Ectodermal cell (in vitro differentiated cells): ENCODE data around the gene NCR2.

ENCODE experiments used
- H3K27ac ChIP-seq: 2 replicates; pipeline ENCODE4 v1.7.0; 2013; ENCODE audit warnings: mild to moderate bottlenecking, low read depth, low read length; ENCODE audit not compliant: insufficient read depth, poor library complexity, severe bottlenecking
- H3K27me3 ChIP-seq: 2 replicates; pipeline ENCODE4 v1.7.0; 2013; ENCODE audit warnings: mild to moderate bottlenecking, low read length; ENCODE audit not compliant: insufficient read depth, control insufficient read depth, poor library complexity, severe bottlenecking
- H3K36me3 ChIP-seq: one replicate; pipeline ENCODE4 v1.7.0; 2013; ENCODE audit warnings: low read length; ENCODE audit not compliant: control insufficient read depth, insufficient read depth
- H3K4me1 ChIP-seq: one replicate; pipeline ENCODE4 v1.7.0; 2013; ENCODE audit warnings: low read length; ENCODE audit not compliant: control insufficient read depth, insufficient read depth
- H3K4me3 ChIP-seq: 2 replicates; pipeline ENCODE4 v1.7.0; 2013; ENCODE audit warnings: low read depth, low read length, control low read depth; ENCODE audit not compliant: insufficient read depth
- H3K9me3 ChIP-seq: 2 replicates; pipeline ENCODE4 v1.7.0; 2013; ENCODE audit warnings: mild to moderate bottlenecking, low read length, moderate library complexity; ENCODE audit not compliant: control insufficient read depth
- WGBS, 2 experiments: methylation state at CpG; one replicate each; pipeline ENCODE4 v1.1.7; 2013; ENCODE audit warnings: missing lambda C conversion rate in 2 of 2; 5-methylcytosine and 5-hydroxymethylcytosine counted together

The NCR2 gene

DNA sequence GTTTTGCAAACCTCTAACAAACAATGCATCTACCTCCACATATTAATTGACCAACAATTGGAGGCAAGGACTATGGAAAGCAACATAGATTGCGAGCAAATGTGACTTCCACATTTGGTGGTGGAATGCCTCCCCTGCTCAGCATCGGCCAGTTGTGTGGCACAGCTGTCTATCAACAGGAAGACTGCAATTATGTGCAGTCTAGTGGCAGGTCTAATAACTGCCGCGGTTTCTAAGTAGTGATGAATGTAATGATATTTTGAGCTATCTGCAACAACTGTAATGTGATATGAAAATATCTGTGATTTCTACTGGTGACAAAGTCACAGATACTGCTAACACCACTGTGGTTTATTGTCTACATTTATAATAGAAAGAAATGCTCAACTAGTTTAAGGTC is 56.8 kb downstream of the NCR2 start:
- Histone ChIP-seq H3K9me3 (no peaks in the 10 kb centered on the region), H3K4me1 (no peaks in the 10 kb centered on the region), H3K36me3 (no peaks in the 10 kb centered on the region), H3K27ac (no peak overlapping the region), H3K4me3 (no peak overlapping the region), H3K27me3 (peaks cover 24% of the 10 kb centered on the region)
- WGBS, 2 experiments = 95% methylated on average over 4 of the region's 4 CpGs

DNA sequence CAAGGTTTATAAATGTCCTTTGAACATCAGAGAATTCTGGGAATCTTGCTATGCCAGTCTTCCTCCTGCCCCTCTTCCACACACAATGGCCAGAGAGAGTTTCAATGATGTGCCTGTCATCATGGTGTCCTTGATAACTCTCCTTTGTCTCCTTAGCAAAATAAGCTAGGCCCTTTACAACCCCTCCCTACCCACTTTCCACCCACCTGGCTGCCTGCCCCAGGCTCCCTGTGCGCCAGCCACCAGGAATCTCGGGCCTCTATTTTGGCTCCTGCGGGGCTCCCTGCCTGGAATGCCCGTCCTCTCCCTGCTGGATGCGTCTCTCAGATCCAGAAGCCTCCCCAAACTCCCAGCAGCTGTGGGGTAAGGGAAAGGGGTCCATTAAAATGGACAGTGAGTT is 60.9 kb downstream of the NCR2 start:
- Histone ChIP-seq H3K9me3 (no peaks in the 10 kb centered on the region), H3K27me3 (peaks cover 3% of the 10 kb centered on the region), H3K4me1 (no peaks in the 10 kb centered on the region), H3K4me3 (no peak overlapping the region), H3K27ac (no peak overlapping the region), H3K36me3 (no peaks in the 10 kb centered on the region)
- WGBS, 2 experiments = 54 to 67% methylated on average over 5 of the region's 5 CpGs

DNA sequence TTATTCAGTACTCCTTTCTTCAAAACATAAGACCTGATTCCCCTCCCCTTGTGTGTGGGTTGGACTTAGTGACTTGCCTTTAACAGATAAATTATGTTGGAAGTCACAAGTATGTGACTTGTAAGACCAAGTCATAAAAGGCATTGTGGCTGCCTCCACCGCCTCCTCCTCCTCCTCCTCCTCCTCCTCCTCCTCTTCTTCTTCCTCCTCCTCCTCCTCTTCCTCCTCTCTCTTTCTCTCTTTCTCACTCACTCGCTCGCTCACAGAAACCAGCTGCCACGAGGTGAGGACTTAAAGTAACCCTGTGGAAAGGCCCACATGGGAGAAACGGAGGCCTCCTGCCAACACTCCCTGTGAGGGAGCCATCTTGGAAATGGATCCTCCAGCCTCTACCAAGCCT is 64.0 kb downstream of the NCR2 start:
- H3K27me3 ChIP-seq = peaks cover 32% of the 10 kb centered on the region
- no peak overlapping the region for H3K27ac ChIP-seq
- no peaks in the 10 kb centered on the region for H3K4me1 ChIP-seq
- H3K9me3 ChIP-seq = no peaks in the 10 kb centered on the region
- no peak overlapping the region for H3K4me3 ChIP-seq
- no peaks in the 10 kb centered on the region for H3K36me3 ChIP-seq
- 83 to 92% methylated on average over 4 to 5 of the region's 5 CpGs for WGBS, 2 experiments
